Endodermal cell (in vitro differentiated cells): Measurements from ENCODE around the gene ZNF487. TPM values are rescaled to one million over a fixed set of nuclear protein-coding genes. Genes with fewer than 3 reads are reported as not detected.

Source experiments
- DNase-seq: peaks from one replicate; pipeline ENCODE4 v3.0.0-alpha.2; 2017
- H3K27ac ChIP-seq: 2 replicates; pipeline ENCODE4 v1.5.1; 2013; ENCODE audit warnings: mild to moderate bottlenecking, low read depth, low read length, moderate library complexity
- H3K27me3 ChIP-seq: 2 replicates; pipeline ENCODE4 v1.6.1; 2013; ENCODE audit warnings: mild to moderate bottlenecking, low read length, moderate library complexity; ENCODE audit not compliant: insufficient read depth, control insufficient read depth, poor library complexity, severe bottlenecking
- H3K36me3 ChIP-seq: 2 replicates; pipeline ENCODE4 v1.7.0; 2013; ENCODE audit warnings: mild to moderate bottlenecking, low read length, moderate library complexity; ENCODE audit not compliant: control insufficient read depth, insufficient read depth
- H3K4me1 ChIP-seq: one replicate; pipeline ENCODE4 v1.7.0; 2013; ENCODE audit warnings: low read length; ENCODE audit not compliant: control insufficient read depth, insufficient read depth
- H3K4me3 ChIP-seq: 2 replicates; pipeline ENCODE4 v1.5.1; 2013; ENCODE audit warnings: mild to moderate bottlenecking, low read length, moderate library complexity
- H3K9ac ChIP-seq: 2 replicates; pipeline ENCODE4 v1.6.1; 2013; ENCODE audit warnings: mild to moderate bottlenecking, low read length, moderate library complexity; ENCODE audit not compliant: poor library complexity, severe bottlenecking; ENCODE audit errors: extremely low read depth
- H3K9me3 ChIP-seq: 2 replicates; pipeline ENCODE4 v1.6.1; 2013; ENCODE audit warnings: mild to moderate bottlenecking, low read length, moderate library complexity; ENCODE audit not compliant: control insufficient read depth
- H3K27ac Mint-ChIP-seq: 2 replicates; pipeline ENCODE4 v1.8.0; 2020; ENCODE audit warnings: mixed read lengths
- H3K27me3 Mint-ChIP-seq: 2 replicates; pipeline ENCODE4 v1.8.0; 2021; ENCODE audit warnings: mild to moderate bottlenecking, mixed read lengths; ENCODE audit not compliant: insufficient read depth
- H3K36me3 Mint-ChIP-seq: 2 replicates; pipeline ENCODE4 v1.8.0; 2020; ENCODE audit warnings: low read depth, mixed read lengths
- H3K4me1 Mint-ChIP-seq: 2 replicates; pipeline ENCODE4 v1.8.0; 2020; ENCODE audit warnings: mixed read lengths
- H3K4me3 Mint-ChIP-seq: 2 replicates; pipeline ENCODE4 v1.8.0; 2020; ENCODE audit warnings: mild to moderate bottlenecking, moderate library complexity, mixed read lengths
- H3K9me3 Mint-ChIP-seq: 2 replicates; pipeline ENCODE4 v1.8.0; 2020; ENCODE audit warnings: mild to moderate bottlenecking, mixed read lengths
- CTCF ChIP-seq: fragments of 200-600 bp; sonication (generic); conservative IDR thresholded peaks from 2 replicates; pipeline ENCODE4 v1.5.0; 2021; ENCODE audit warnings: antibody characterized with exemption, mild to moderate bottlenecking
- WGBS, 2 experiments: methylation state at CpG; one replicate each; pipeline versions ENCODE4 v1.1.5 to v1.1.7; 2013; ENCODE audit warnings: missing lambda C conversion rate in 2 of 2, mixed read lengths in 1 of 2; ENCODE audit not compliant: insufficient coverage in 1 of 2, insufficient read length in 1 of 2; 5-methylcytosine and 5-hydroxymethylcytosine counted together
- total RNA-seq, 2 donors: library from RNA; stranded (reverse); fragmentation: NEBNext Ultra II Directional in 1 of 2; extraction: Animal tissue kit (Norgen Biotek cat#: 25700) in 1 of 2; gene quantifications; 2 replicates in 1 of 2; 3 replicates in 1 of 2; pipeline ENCODE4 v1.2.1, GENCODE V29; 2021

ZNF487 gene
- total RNA-seq, 2 donors from 2014 or later = 3.8 to 6.6 TPM

- H3K4me1 Mint-ChIP-seq = peaks cover 42% of the 10 kb centered on the region
Observed at GRCh38 chr10:43401627-43402026, 35.3 kb upstream of the ZNF487 start.

GRCh38 chr10:43402176-43402575 is 34.7 kb upstream of the ZNF487 start:
- no peaks in the 10 kb centered on the region for H3K27me3 ChIP-seq
- 45 to 60% methylated on average over 4 of the region's 4 CpGs for WGBS, 2 experiments
- no peak overlapping the region for H3K4me3 Mint-ChIP-seq

More at GRCh38 chr10:43401627-43402026, 35.3 kb upstream of the ZNF487 start:
- no peak overlapping the region for H3K9ac ChIP-seq
- peaks cover 44% of the 10 kb centered on the region for H3K36me3 ChIP-seq
- peaks cover 13% of the 10 kb centered on the region for H3K4me1 ChIP-seq
- peaks cover 27% of the 10 kb centered on the region for H3K36me3 Mint-ChIP-seq
- DNase-seq = peak; percentile 80
- no peak overlapping the region for H3K27ac ChIP-seq
- H3K27me3 Mint-ChIP-seq = no peaks in the 10 kb centered on the region
- no peak overlapping the region for H3K4me3 Mint-ChIP-seq
- TF ChIP-seq CTCF = no peak
- no peaks in the 10 kb centered on the region for H3K9me3 ChIP-seq
- 63% methylated on average over 2 of the region's 2 CpGs; no CpG with 5 or more reads in 1 of the 2 experiments for WGBS, 2 experiments
- H3K4me3 ChIP-seq = no peak overlapping the region
- H3K9me3 Mint-ChIP-seq = no peaks in the 10 kb centered on the region
- H3K27ac Mint-ChIP-seq = peak overlapping the region; percentile 67
- H3K27me3 ChIP-seq = no peaks in the 10 kb centered on the region

GRCh38 chr10:43402880-43403452 is 33.9 kb upstream of the ZNF487 start:
- Histone ChIP-seq H3K4me3 (peak overlapping the region; percentile 57), H3K4me1 (peaks cover 13% of the 10 kb centered on the region)
- H3K27me3 Mint-ChIP-seq = no peaks in the 10 kb centered on the region

More at GRCh38 chr10:43402176-43402575, 34.7 kb upstream of the ZNF487 start:
- Histone ChIP-seq H3K27ac (no peak overlapping the region), H3K4me3 (peak overlapping the region; percentile 57), H3K9ac (no peak overlapping the region), H3K36me3 (peaks cover 44% of the 10 kb centered on the region), H3K9me3 (no peaks in the 10 kb centered on the region), H3K4me1 (peaks cover 13% of the 10 kb centered on the region)
- no peaks in the 10 kb centered on the region for H3K9me3 Mint-ChIP-seq
- H3K27ac Mint-ChIP-seq = no peak overlapping the region
- no peak for TF ChIP-seq CTCF
- peaks cover 41% of the 10 kb centered on the region for H3K4me1 Mint-ChIP-seq
- DNase-seq = no peak
- no peaks in the 10 kb centered on the region for H3K27me3 Mint-ChIP-seq
- H3K36me3 Mint-ChIP-seq = peaks cover 27% of the 10 kb centered on the region

More at GRCh38 chr10:43402880-43403452, 33.9 kb upstream of the ZNF487 start:
- H3K9ac ChIP-seq = no peak overlapping the region
- 94 to 96% methylated on average over 6 to 7 of the region's 7 CpGs for WGBS, 2 experiments
- no peak overlapping the region for H3K27ac ChIP-seq
- no peaks in the 10 kb centered on the region for H3K27me3 ChIP-seq
- no peak for TF ChIP-seq CTCF
- Mint-ChIP-seq H3K9me3 (no peaks in the 10 kb centered on the region), H3K36me3 (peaks cover 25% of the 10 kb centered on the region), H3K4me1 (peaks cover 38% of the 10 kb centered on the region), H3K27ac (peak overlapping the region; percentile 33), H3K4me3 (no peak overlapping the region)
- H3K9me3 ChIP-seq = no peaks in the 10 kb centered on the region
- no peak for DNase-seq
- H3K36me3 ChIP-seq = peaks cover 44% of the 10 kb centered on the region
